ENCODE measurements around the gene MEGF11. TPM values are rescaled to one million over a fixed set of nuclear protein-coding genes. Genes with fewer than 3 reads are reported as not detected.
A peak's percentile ranks its signal among the peaks of the same experiment; 100 is the strongest.

The MEGF11 gene
- total RNA-seq, 1 donor from 2014 or later, result not detected

- DNase-seq (ENCODE audit: low spot score), result no peak
These were observed 129.8 kb downstream of the MEGF11 start for GRCh38 chr15:66123799-66124198.

GRCh38 chr15:66120422-66120821 is 133.1 kb downstream of the MEGF11 start:
- DNase-seq (ENCODE audit: low spot score), result no peak

- no peak for DNase-seq (ENCODE audit: low spot score)
These were observed 135.7 kb downstream of the MEGF11 start for GRCh38 chr15:66117841-66118240.

GRCh38 chr15:66115568-66116206 is 137.9 kb downstream of the MEGF11 start:
- DNase-seq (ENCODE audit: low spot score), result no peak

GRCh38 chr15:66114863-66115425 is 138.6 kb downstream of the MEGF11 start:
- no peak for DNase-seq (ENCODE audit: low spot score)

GRCh38 chr15:66112388-66112787 is 141.2 kb downstream of the MEGF11 start:
- DNase-seq (ENCODE audit: low spot score), result no peak

GRCh38 chr15:66111363-66111762 is 142.2 kb downstream of the MEGF11 start:
- no peak for DNase-seq (ENCODE audit: low spot score)

- no peak for DNase-seq (ENCODE audit: low spot score)
These were observed 142.7 kb downstream of the MEGF11 start for GRCh38 chr15:66110864-66111263.

GRCh38 chr15:66109826-66110225 is 143.7 kb downstream of the MEGF11 start:
- DNase-seq (ENCODE audit: low spot score), result no peak

- DNase-seq (ENCODE audit: low spot score), result peak; percentile 14
These were observed 144.9 kb downstream of the MEGF11 start for GRCh38 chr15:66108483-66109265.

- DNase-seq (ENCODE audit: low spot score), result peak; percentile 77
These were observed 146.5 kb downstream of the MEGF11 start for GRCh38 chr15:66107070-66107469.

- no peak for DNase-seq (ENCODE audit: low spot score)
These were observed 148.0 kb downstream of the MEGF11 start for GRCh38 chr15:66105286-66106265.

GRCh38 chr15:66103293-66103590 is 150.3 kb downstream of the MEGF11 start:
- no peak for DNase-seq (ENCODE audit: low spot score)

- DNase-seq (ENCODE audit: low spot score), result no peak
These were observed 150.8 kb downstream of the MEGF11 start for GRCh38 chr15:66102563-66103292.

- DNase-seq (ENCODE audit: low spot score), result no peak
These were observed 151.7 kb downstream of the MEGF11 start for GRCh38 chr15:66101715-66102395.

- no peak for DNase-seq (ENCODE audit: low spot score)
These were observed 152.8 kb downstream of the MEGF11 start for GRCh38 chr15:66100761-66101160.

- DNase-seq (ENCODE audit: low spot score), result peak; percentile 85
These were observed 153.4 kb downstream of the MEGF11 start for GRCh38 chr15:66099950-66100671.

- DNase-seq (ENCODE audit: low spot score), result peak; percentile 47
These were observed 155.6 kb downstream of the MEGF11 start for GRCh38 chr15:66098022-66098363.

GRCh38 chr15:66097151-66098021 is 156.2 kb downstream of the MEGF11 start:
- DNase-seq (ENCODE audit: low spot score), result peak; percentile 86

All from mesenteric fat pad (tissue), 1 donor.